GM21723 (cell line): ENCODE data around the gene CYSLTR2.
A peak's percentile ranks its signal among the peaks of the same experiment; 100 is the strongest.
"Not testable (repeated sequence)": the region's sequence is repeated elsewhere in the genome, so short reads cannot be mapped to it uniquely, and the experiment has no call there.

ENCODE experiments used
- ATAC-seq: cut with Tn5 transposase; IDR thresholded peaks from one replicate; pipeline ENCODE4 v1.9.1; 2021; ENCODE audit warnings: mild to moderate bottlenecking, moderate library complexity; ENCODE audit not compliant: unreplicated experiment

CYSLTR2 gene

GRCh38 chr13:48644141-48644540, 9.6 kb upstream of the CYSLTR2 start:
- ATAC-seq, result no peak

- no peak for ATAC-seq
Measured at GRCh38 chr13:48644951-48645350, 8.8 kb upstream of the CYSLTR2 start.

GRCh38 chr13:48645845-48646244, 7.9 kb upstream of the CYSLTR2 start:
- ATAC-seq, result no peak

DNA sequence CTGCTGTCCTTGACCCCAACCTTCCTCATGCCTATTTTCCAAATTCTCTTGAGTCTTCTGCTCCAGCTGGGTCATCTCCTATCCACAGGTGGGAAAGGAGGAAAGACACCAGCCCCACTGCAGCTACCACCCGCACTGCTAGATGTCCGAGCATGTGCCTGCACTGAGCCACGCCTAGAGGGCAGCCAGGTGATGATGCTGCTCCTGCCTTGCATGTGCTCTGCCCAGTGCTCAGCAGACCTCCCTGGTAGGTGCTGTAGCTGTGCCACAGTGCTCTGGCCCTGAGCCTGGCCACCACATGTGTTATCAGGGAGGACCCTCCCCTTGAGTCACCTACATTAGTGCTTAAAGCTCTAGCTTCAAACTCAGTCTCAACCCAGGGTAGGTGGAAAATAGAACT, 6.9 kb upstream of the CYSLTR2 start:
- ATAC-seq, result no peak

- ATAC-seq, result no peak
Measured at GRCh38 chr13:48647625-48648024, 6.1 kb upstream of the CYSLTR2 start.

- no peak for ATAC-seq
Measured at GRCh38 chr13:48648446-48648845, 5.3 kb upstream of the CYSLTR2 start.

- ATAC-seq, result no peak
Measured at GRCh38 chr13:48652851-48653471, 768 bp upstream of the CYSLTR2 start.

DNA sequence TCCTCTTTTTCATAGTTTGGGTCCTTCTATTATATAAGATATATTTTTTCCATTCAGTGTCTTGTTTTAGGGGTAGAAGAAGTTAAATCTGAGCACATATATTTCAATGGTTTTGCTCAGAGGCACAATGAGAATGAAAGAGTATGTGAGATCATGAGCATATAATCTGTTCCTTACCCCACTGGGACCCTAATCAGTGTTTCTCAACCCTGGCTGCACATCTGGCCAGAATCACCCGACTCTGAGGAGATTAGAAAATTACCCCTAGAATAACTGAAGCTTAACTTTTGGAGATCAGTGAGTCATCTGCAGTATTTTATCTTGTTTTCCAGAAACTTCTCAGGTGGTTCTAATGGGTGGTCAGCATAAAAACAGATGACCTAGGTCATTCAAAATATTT, 782 bp downstream of the CYSLTR2 start:
- no peak for ATAC-seq

DNA sequence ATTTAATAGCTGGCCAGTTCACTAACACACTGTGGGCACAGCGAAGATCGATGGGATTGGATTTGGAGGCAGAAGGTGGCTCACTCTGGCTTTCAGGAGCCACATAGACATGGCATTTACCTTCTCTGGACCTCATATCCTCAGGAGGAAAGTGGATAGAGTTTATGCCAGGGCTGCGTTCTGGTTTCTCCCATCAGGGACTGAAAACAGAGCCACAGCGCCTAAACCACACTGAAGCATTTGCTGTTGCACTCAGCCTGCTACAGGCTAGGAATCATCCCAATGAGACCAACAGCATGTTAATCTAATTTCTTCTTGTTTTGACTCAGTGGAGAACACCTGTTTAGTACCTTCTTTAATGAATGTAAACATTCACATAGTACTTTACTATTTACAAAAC, 1.6 kb downstream of the CYSLTR2 start:
- no peak for ATAC-seq

DNA sequence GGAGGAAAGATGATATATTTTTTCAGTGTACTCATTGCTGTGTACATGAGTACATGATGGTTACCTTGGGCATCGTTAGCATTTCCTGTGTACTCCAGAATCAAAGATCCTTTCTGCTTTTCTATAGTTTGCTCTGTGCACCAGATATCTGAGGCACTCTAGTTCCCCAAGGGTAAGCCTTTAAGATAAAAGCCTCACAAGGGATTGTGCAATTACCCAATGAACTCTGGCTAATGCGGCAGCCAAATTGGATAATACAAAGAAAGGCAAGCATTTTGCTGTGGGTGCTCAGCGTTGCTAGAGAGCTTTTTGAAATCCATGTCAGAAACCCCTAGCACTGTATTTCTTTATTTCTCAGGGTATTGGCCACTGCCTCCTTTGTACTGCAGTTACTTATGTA, 2.9 kb downstream of the CYSLTR2 start:
- ATAC-seq, result no peak

DNA sequence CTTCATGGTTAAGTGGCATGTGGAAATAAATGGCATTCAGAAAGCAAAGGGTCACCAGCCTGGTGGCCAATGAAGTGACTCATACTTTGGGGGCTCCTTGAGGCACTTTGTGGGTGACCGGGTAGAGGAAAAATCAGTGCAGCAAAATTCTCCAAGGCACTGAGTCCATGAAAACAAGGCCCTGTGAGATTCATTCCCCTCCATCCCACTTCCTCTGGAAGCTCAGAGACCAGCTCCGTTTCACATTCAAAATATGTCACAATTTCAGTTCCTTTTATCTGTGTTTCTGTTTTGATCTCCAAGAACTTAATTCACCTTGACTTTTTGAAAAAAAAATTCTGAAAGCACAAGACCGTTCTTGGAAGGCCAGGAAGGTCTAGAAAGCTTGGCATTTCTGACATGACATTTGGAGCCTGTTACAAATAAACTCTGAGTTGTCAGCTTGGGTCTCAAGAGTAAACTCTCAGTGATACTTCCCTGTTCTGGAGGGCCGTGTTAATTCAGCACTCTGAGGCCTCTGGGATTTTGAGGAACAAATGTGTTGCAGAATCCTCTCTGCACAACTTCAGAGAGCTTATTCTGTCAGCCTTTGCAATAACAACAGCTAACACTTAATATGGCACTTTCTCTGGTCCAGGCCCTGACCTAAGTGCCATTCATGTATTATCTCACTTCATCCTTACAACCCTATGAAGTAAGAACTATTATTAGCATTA, 6.8 kb downstream of the CYSLTR2 start:
- peak; percentile 68 for ATAC-seq

GRCh38 chr13:48661107-48661506, 7.4 kb downstream of the CYSLTR2 start:
- no peak for ATAC-seq

GRCh38 chr13:48662226-48662625, 8.5 kb downstream of the CYSLTR2 start:
- no peak for ATAC-seq

- ATAC-seq, result no peak
Measured at GRCh38 chr13:48667136-48667535, 13.4 kb downstream of the CYSLTR2 start.

GRCh38 chr13:48671421-48671820, 17.7 kb downstream of the CYSLTR2 start:
- ATAC-seq, result not testable (repeated sequence)

GRCh38 chr13:48675247-48675646, 21.5 kb downstream of the CYSLTR2 start:
- ATAC-seq, result no peak

GRCh38 chr13:48678316-48678715, 24.6 kb downstream of the CYSLTR2 start:
- no peak for ATAC-seq

- no peak for ATAC-seq
Measured at GRCh38 chr13:48679941-48680680, 26.4 kb downstream of the CYSLTR2 start.

DNA sequence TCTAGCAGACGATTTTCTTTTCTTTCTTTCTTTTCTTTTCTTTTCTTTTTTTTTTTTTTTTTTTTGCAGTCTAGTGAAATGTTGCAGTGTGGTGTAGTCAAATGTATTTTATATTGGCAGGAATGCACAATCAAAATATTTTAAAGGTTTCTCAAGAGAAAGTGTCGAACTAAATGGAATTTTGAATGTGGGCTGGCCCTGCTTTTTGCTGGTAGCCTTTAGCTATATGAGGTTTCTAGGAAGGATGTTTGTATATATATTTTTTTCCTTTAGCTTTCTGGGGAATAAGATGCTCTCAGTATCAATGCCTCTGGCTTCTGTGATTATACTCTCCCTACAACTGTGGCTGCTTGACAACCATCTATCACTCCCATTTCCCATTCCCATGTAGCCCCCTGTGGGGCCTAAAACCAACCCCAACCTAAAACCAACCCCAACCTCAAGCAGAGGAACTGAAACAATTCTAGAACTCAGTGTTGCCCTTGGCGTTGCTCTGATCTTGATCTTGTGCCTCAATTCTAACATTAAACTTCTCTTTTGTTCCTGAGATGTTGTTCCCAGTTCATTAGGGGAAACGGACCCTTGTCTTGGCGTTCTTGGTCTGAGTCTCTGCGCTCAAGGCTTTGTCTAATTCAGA, 27.1 kb downstream of the CYSLTR2 start:
- ATAC-seq, result no peak

GRCh38 chr13:48681905-48682304, 28.2 kb downstream of the CYSLTR2 start:
- ATAC-seq, result no peak

GRCh38 chr13:48682436-48682835, 28.7 kb downstream of the CYSLTR2 start:
- ATAC-seq, result no peak
